ENCODE results near the gene ZNF862.

The ZNF862 gene

DNA sequence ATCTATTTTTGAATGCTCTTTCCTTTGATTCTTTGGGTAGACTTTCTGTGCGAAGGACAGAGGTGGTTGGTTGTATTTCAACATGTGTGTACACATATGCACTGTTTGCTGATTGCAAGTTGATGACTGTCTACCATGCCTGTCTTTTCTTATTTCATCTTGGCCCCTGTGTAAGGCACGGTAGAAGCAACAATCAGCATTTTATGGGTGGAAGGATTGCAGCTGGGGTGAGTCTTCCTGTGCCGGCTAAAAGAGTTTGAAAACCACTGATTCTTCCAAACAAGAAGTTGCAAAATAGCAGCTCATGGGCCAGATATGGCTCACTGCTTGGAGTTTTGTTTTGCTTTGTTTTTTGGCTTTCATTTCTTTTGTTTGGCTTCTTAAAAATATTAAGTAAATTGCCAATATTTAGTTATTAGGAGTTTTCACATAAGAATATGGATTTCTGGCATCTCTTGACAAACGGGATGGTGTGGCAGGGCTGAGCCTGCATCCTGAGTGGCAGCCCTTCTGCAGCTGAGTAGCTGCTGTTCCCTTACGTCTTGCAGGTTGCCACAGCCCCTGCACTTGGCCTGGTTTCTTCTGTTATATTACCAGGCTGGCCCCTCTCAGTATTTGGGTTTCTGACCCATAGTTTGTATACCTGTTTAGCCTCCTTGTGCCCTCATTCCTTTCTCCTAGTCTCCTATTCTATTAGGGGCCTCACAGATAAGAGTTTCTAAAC is 7.2 kb downstream of the ZNF862 start:
- DNase-seq (ENCODE audit: low read depth) = no peak

DNA sequence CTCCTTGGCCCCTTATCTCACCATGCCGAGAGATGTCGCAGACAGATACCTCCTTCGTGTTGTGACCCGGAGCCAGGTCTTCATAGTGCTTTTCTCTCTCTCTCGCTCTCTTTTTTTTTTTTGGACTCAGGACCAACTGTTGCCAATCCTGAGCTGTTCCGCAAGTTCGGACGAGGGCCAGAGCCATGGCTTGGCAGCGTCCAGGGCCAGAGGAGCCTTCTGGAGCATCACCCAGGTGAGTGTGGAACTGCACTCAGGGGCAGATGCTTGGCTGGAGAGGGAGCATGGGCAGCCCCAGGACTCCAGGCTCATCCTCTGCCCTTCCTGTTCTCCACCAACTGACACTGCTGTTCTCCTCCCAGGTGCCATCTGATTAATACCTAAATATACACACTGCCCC is 7.8 kb downstream of the ZNF862 start:
- no peak for DNase-seq (ENCODE audit: low read depth)

GRCh38 chr7:149846436-149847046 is 8.4 kb downstream of the ZNF862 start:
- DNase-seq (ENCODE audit: low read depth) = no peak

- DNase-seq (ENCODE audit: low read depth) = no peak
Measured at GRCh38 chr7:149849174-149849573, 11.0 kb downstream of the ZNF862 start.

DNA sequence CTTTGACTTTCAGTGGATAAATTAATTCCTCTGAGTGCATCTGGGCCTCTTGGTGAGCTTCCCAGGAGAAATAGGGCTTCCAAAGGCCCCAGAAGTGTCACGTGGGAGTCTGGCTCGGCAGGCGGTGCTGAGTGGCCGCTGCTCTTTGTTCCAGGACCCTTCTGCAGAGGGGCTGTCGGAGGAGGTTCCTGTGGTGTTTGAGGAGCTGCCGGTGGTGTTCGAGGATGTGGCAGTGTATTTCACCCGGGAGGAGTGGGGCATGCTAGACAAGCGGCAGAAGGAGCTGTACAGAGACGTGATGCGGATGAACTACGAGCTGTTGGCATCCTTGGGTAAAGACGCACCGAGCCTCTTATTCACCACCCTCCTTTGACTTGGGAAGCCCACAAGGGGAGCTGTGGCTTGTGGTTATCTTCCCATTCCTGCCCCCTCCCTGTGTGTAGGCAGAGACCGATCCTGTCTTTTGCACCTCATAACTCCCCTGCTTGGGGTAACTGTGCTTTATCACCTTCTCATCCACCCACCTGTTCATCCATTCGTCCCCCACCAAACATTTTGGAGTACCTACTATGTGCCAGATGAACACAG is 11.9 kb downstream of the ZNF862 start:
- no peak for DNase-seq (ENCODE audit: low read depth)

GRCh38 chr7:149850716-149851115 is 12.5 kb downstream of the ZNF862 start:
- DNase-seq (ENCODE audit: low read depth) = no peak

GRCh38 chr7:149851449-149851848 is 13.3 kb downstream of the ZNF862 start:
- no peak for DNase-seq (ENCODE audit: low read depth)

GRCh38 chr7:149853157-149853556 is 15.0 kb downstream of the ZNF862 start:
- no peak for DNase-seq (ENCODE audit: low read depth)

GRCh38 chr7:149854611-149855360 is 16.6 kb downstream of the ZNF862 start:
- no peak for DNase-seq (ENCODE audit: low read depth)

DNA sequence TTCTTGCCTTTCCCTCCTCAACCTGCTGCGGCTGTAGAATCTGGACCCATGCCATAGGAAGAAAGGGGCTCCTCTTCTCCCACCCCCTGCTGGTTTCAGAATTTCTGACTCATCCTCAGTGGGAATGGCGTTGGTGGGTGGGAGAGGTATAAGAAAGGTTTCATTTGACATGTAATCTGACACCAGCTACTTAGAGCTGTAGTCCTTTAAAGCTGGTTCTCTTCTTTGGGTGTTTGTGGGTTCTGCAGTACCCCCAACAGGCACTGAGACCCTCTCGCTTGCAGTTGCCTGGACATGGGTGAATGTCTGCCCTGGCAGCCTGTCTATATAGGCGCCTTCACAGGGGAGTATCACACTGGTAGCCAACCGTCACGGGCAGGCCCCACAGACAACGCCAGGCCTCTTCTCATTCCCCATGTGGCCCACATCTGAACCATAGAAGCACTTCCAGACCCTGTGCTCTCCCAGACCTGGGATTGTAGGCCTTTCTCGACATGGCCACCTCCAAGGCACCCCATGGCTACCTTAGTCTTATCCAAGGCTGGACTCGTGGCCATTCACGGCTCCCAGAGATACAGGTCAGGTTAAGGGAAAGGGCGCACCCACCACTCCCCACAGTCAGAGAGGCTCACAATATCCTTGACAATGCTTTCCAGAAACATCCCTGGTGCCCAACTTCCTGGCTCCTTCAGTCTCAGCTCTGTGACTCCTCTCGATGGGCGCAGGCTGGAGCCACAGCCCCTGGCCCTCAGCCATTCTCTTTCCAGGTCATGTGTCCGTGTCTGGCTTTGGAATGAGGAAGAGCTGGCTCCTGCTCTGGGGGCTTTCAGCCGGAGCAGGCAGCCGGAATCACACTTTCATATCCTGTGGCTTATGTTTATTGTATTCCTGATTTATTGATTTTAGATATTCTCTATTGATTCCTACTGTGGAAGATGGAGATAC is 17.5 kb downstream of the ZNF862 start:
- no peak for DNase-seq (ENCODE audit: low read depth)

DNA sequence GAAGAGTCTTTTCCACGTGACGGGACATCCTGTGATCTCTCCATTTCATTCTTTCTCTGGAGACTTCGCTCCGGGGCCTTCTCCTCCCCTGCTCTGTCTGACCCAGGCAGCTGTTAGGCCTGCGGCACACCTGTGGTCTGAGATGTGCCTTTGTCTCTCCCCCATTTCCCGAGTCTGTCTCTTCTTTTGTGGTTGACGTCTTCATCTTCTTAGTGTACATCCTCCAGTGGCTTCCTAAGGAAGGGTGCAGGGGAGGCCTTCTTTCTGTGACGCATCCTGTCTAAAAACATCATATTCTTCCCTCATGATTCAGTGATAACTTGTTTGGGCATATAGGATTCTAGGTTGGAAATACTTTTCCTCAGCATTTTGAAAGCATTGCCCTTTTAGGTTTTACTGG is 18.4 kb downstream of the ZNF862 start:
- no peak for DNase-seq (ENCODE audit: low read depth)

DNA sequence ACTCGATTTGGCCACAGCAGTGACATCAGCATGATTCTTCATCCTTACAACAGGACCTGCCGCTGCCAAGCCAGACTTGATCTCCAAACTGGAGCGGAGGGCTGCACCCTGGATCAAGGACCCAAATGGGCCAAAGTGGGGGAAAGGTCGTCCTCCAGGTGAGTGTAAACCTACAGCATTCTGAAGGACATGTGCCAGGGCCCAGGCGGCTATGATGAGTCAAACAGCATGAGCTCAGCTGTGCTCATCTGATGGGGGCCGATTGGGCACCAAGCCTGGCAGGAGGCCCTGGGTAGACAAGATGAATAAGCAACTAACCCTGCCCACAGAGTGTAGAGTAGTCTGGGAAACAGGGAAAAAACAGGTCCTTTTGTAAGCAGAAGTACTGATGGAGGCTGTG is 21.2 kb downstream of the ZNF862 start:
- DNase-seq (ENCODE audit: low read depth) = no peak

DNA sequence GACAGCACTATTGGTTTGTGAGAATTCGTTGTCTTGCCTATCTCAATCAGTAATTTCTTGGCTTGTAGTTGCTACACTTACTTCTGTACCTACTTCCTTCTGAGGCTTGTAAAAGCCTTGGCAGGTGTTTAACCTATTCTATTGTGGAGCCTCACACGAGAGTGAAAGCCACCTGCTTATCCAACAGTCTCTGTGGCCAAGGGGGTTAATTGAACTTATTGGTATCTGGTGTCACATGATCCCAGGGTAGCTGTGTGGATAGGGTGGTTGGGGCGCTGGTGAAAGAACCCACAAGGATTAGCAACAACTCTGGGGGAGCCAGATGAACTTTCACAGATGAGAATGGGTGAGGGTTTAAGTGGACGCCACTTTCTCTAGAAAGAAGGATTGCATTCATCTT is 21.7 kb downstream of the ZNF862 start:
- DNase-seq (ENCODE audit: low read depth) = no peak

DNA sequence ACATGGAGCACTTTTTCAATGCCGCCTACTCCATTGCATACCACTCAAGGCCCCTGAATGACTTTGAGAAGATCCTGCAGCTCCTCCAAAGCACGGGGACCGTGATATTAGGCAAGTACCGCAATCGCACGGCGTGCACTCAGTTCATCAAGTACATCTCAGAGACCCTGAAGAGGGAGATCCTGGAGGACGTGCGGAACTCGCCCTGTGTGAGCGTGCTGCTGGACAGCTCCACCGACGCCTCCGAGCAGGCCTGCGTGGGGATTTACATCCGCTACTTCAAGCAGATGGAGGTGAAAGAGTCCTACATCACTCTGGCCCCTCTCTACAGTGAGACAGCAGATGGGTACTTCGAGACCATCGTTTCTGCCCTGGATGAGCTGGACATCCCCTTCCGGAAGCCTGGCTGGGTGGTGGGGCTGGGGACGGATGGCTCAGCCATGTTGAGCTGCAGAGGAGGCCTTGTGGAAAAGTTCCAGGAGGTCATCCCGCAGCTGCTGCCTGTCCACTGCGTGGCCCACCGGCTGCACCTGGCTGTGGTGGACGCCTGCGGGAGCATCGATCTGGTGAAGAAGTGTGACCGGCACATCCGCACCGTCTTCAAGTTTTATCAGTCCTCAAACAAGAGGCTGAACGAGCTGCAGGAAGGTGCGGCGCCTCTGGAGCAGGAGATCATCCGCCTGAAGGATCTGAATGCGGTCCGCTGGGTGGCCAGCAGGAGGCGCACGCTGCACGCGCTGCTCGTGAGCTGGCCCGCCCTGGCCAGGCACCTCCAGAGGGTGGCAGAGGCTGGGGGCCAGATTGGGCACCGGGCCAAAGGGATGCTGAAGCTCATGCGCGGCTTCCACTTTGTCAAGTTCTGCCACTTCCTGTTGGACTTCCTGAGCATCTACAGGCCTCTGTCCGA is 22.9 kb downstream of the ZNF862 start:
- DNase-seq (ENCODE audit: low read depth) = no peak

DNA sequence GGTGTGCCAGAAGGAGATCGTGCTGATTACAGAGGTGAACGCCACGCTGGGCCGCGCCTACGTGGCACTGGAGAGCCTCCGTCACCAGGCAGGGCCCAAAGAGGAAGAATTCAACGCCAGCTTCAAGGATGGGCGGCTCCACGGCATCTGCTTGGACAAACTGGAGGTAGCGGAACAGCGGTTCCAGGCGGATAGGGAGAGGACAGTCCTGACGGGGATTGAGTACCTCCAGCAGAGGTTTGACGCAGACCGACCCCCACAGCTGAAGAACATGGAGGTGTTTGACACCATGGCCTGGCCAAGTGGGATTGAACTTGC is 23.5 kb downstream of the ZNF862 start:
- no peak for DNase-seq (ENCODE audit: low read depth)

- DNase-seq (ENCODE audit: low read depth) = no peak
Measured at GRCh38 chr7:149862156-149862555, 24.0 kb downstream of the ZNF862 start.

GRCh38 chr7:149863500-149863899 is 25.3 kb downstream of the ZNF862 start:
- no peak for DNase-seq (ENCODE audit: low read depth)

DNA sequence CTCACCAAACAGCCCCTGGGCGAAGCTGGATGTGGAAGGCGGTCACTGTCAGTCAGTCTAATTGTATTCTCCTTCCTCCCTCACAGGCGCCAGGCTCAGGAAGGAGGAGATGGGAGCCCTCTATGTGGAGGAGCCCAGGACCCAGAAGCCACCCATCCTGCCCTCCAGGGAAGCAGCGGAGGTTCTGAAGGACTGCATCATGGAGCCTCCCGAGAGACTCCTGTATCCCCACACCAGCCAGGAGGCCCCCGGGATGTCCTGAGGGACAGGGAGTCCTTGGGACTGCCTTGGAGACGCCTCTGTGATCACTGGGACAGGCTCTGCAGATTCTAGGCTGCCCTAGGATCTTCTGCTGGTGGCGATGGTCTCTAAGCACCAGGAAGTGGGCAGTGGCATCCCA is 25.8 kb downstream of the ZNF862 start:
- no peak for DNase-seq (ENCODE audit: low read depth)

GRCh38 chr7:149864751-149865150 is 26.6 kb downstream of the ZNF862 start:
- no peak for DNase-seq (ENCODE audit: low read depth)

- DNase-seq (ENCODE audit: low read depth) = no peak
Measured at GRCh38 chr7:149865437-149865836, 27.3 kb downstream of the ZNF862 start.
